CD14-positive monocyte (primary cell): ENCODE results near the gene BCL2A1. TPM values are rescaled to one million over a fixed set of nuclear protein-coding genes. Genes with fewer than 3 reads are reported as not detected.
A peak's percentile ranks its signal among the peaks of the same experiment; 100 is the strongest.

Experiments
- DNase-seq, 3 donors: peaks; one replicate each; pipeline ENCODE4 v3.0.0-alpha.2; 2011 to 2022
- H2AFZ ChIP-seq: 2 replicates; pipeline ENCODE4 v1.6.0; 2012; ENCODE audit warnings: mild to moderate bottlenecking, low read depth, low read length, inconsistent platforms; ENCODE audit not compliant: insufficient read depth, poor library complexity, severe bottlenecking
- H3K27ac ChIP-seq, 2 donors: 1 replicate in 1 of 2; 2 replicates in 1 of 2; pipeline ENCODE4 v1.5.1; 2012 to 2013; ENCODE audit warnings: low read length in 2 of 2, control low read depth in 1 of 2, inconsistent platforms in 1 of 2, low read depth in 1 of 2, mild to moderate bottlenecking in 1 of 2
- H3K27me3 ChIP-seq, 2 donors: one replicate each; pipeline versions ENCODE4 v1.6.0 to v1.6.1; 2011 to 2013; ENCODE audit warnings: low read length in 2 of 2; ENCODE audit not compliant: control insufficient read depth in 2 of 2, insufficient read depth in 2 of 2
- H3K36me3 ChIP-seq, 2 donors: replicated peaks in 1 of 2; 1 replicate in 1 of 2; 2 replicates in 1 of 2; pipeline versions ENCODE4 v1.5.1 to v1.6.1; 2012 to 2013; ENCODE audit warnings: low read length in 2 of 2, control low read depth in 1 of 2, inconsistent platforms in 1 of 2, mild to moderate bottlenecking in 1 of 2; ENCODE audit not compliant: insufficient read depth in 2 of 2, control insufficient read depth in 1 of 2
- H3K4me1 ChIP-seq, 2 donors: 1 replicate in 1 of 2; 2 replicates in 1 of 2; pipeline versions ENCODE4 v1.5.1 to v1.6.1; 2012 to 2013; ENCODE audit warnings: low read length in 2 of 2, control low read depth in 1 of 2, inconsistent platforms in 1 of 2, mild to moderate bottlenecking in 1 of 2, moderate library complexity in 1 of 2; ENCODE audit not compliant: insufficient read depth in 2 of 2, control insufficient read depth in 1 of 2
- H3K4me2 ChIP-seq: replicated peaks from 2 replicates; pipeline ENCODE3; 2012; ENCODE audit warnings: low read length, moderate library complexity, mild to moderate bottlenecking; ENCODE audit not compliant: poor library complexity, severe bottlenecking; ENCODE audit errors: extremely low read depth
- H3K4me3 ChIP-seq, 3 experiments: fragments of 200-600 bp in 1 of 3; sonication (generic) in 1 of 3; replicated peaks in 1 of 3; 1 replicate in 2 of 3; 2 replicates in 1 of 3; pipeline ENCODE4 v1.5.1; 2011 to 2013; ENCODE audit warnings: low read length in 3 of 3, mild to moderate bottlenecking in 3 of 3, control low read depth in 2 of 3, low read depth in 2 of 3, inconsistent platforms in 1 of 3, moderate library complexity in 1 of 3
- H3K79me2 ChIP-seq: 2 replicates; pipeline ENCODE4 v1.6.0; 2012; ENCODE audit warnings: mild to moderate bottlenecking, control low read depth, inconsistent platforms, low read length, moderate library complexity; ENCODE audit not compliant: insufficient read depth
- H3K9ac ChIP-seq: 2 replicates; pipeline ENCODE4 v1.6.0; 2017; ENCODE audit warnings: low read length, mild to moderate bottlenecking; ENCODE audit not compliant: insufficient read depth, poor library complexity, severe bottlenecking
- H3K9me3 ChIP-seq, 2 donors: replicated peaks in 1 of 2; 1 replicate in 1 of 2; 2 replicates in 1 of 2; pipeline versions ENCODE4 v1.5.1 to v1.6.1; 2012 to 2013; ENCODE audit warnings: low read length in 2 of 2, control low read depth in 1 of 2; ENCODE audit not compliant: control insufficient read depth in 1 of 2, insufficient read depth in 1 of 2
- H4K20me1 ChIP-seq: 2 replicates; pipeline ENCODE4 v1.6.0; 2012; ENCODE audit warnings: mild to moderate bottlenecking, low read length, control low read depth, moderate library complexity; ENCODE audit not compliant: insufficient read depth
- H3K27ac Mint-ChIP-seq, 7 donors: one replicate each; pipeline ENCODE4 v1.8.0; 2020; ENCODE audit warnings: mild to moderate bottlenecking in 7 of 7, mixed read lengths in 7 of 7, moderate library complexity in 6 of 7, inconsistent platforms in 2 of 7
- H3K27me3 Mint-ChIP-seq, 3 donors: one replicate each; pipeline ENCODE4 v1.8.0; 2021 to 2022; ENCODE audit warnings: low read depth in 3 of 3, mild to moderate bottlenecking in 3 of 3, mixed read lengths in 3 of 3, moderate library complexity in 3 of 3, inconsistent platforms in 1 of 3
- H3K36me3 Mint-ChIP-seq, 2 donors: one replicate each; pipeline ENCODE4 v1.8.0; 2020; ENCODE audit warnings: mixed read lengths in 2 of 2, inconsistent platforms in 1 of 2, mild to moderate bottlenecking in 1 of 2
- H3K4me1 Mint-ChIP-seq: one replicate; pipeline ENCODE4 v1.8.0; 2020; ENCODE audit warnings: mild to moderate bottlenecking, mixed read lengths
- H3K4me3 Mint-ChIP-seq, 2 donors: one replicate each; pipeline ENCODE4 v1.8.0; 2020; ENCODE audit warnings: mild to moderate bottlenecking in 2 of 2, mixed read lengths in 2 of 2, moderate library complexity in 1 of 2
- H3K9me3 Mint-ChIP-seq, 7 donors: one replicate each; pipeline ENCODE4 v1.8.0; 2020 to 2022; ENCODE audit warnings: mixed read lengths in 7 of 7, mild to moderate bottlenecking in 6 of 7, moderate library complexity in 6 of 7, inconsistent platforms in 2 of 7
- CTCF ChIP-seq: fragments of 200-600 bp; IDR thresholded peaks from one replicate; pipeline ENCODE4 v1.8.0; 2022; ENCODE audit warnings: antibody characterized with exemption, mild to moderate bottlenecking
- WGBS: methylation state at CpG from one replicate; pipeline ENCODE4 v1.1.5; 2013; ENCODE audit warnings: missing lambda C conversion rate; ENCODE audit not compliant: insufficient coverage; 5-methylcytosine and 5-hydroxymethylcytosine counted together
- intact Hi-C, 2 donors: fragments of 100-400 bp; cut with micrococcal nuclease; formaldehyde crosslinking; loops; one replicate each; pipeline versions ENCODE4 v1.15.0 to v1.15.1; 2023
- polyA plus RNA-seq, 3 donors: library from polyadenylated mRNA; depleted of rRNA in 1 of 3; unstranded in 2 of 3; stranded (reverse) in 1 of 3; fragments of 300-500 nt in 2 of 3; fragments of >200 nt in 1 of 3; fragmentation: Illumina TruSeq in 2 of 3; gene quantifications; 1 replicate in 2 of 3; 2 replicates in 1 of 3; pipeline ENCODE4 v1.2.3, GENCODE V29; 2012 to 2021

Gene BCL2A1
- polyA plus RNA-seq, 3 donors = 277 to 465 (median 350) TPM

GRCh38 chr15:79990997-79991334 lies 20.0 kb upstream of the BCL2A1 start:
- Mint-ChIP-seq H3K27ac (peak overlapping the region in 6 of 7 donors; percentile 18 to 95 (median 90)), H3K36me3 (peaks cover 0 to 3% of the 10 kb centered on the region in 2 donors), H3K27me3 (peaks cover 0 to 1% (median 0%) of the 10 kb centered on the region in 3 donors), H3K4me3 (no peak overlapping the region), H3K4me1 (peaks cover 49% of the 10 kb centered on the region), H3K9me3 (peaks cover 0 to 3% (median 0%) of the 10 kb centered on the region in 7 donors)
- no peak for TF ChIP-seq CTCF
- Histone ChIP-seq H3K4me2 (no peak overlapping the region), H3K36me3 (no peaks in the 10 kb centered on the region), H3K9ac (no peak overlapping the region), H4K20me1 (no peaks in the 10 kb centered on the region), H3K4me1 (peaks cover 35 to 41% of the 10 kb centered on the region in 2 donors), H3K27ac (peak overlapping the region; percentile 77), H3K27me3 (no peaks in the 10 kb centered on the region), H3K79me2 (no peaks in the 10 kb centered on the region), H3K9me3 (no peaks in the 10 kb centered on the region), H2AFZ (no peak overlapping the region), H3K4me3 (peak overlapping the region in 1 of 3 experiments; percentile 2)
- WGBS = 97% methylated on average over 4 of the region's 8 CpGs
- intact Hi-C loops = loop anchor here (5.0 to 10.0 kb wide), 3 partner anchors 39 to 94 kb away; partner anchors contain the start of gene MTHFS (in 1 of the 2)
- no peak for DNase-seq

GRCh38 chr15:79990280-79990996 lies 19.4 kb upstream of the BCL2A1 start:
- H3K36me3 Mint-ChIP-seq = peaks cover 0 to 3% of the 10 kb centered on the region in 2 donors
- Histone ChIP-seq H3K27me3 (no peaks in the 10 kb centered on the region), H3K27ac (peak overlapping the region; percentile 77), H3K4me1 (peaks cover 35 to 41% of the 10 kb centered on the region in 2 donors), H3K79me2 (no peaks in the 10 kb centered on the region), H3K4me3 (peak overlapping the region in 1 of 3 experiments; percentile 39), H3K9ac (no peak overlapping the region), H2AFZ (no peak overlapping the region), H3K36me3 (no peaks in the 10 kb centered on the region), H3K9me3 (no peaks in the 10 kb centered on the region), H3K4me2 (peak overlapping the region; percentile 35), H4K20me1 (no peaks in the 10 kb centered on the region)
- peaks cover 0 to 1% (median 0%) of the 10 kb centered on the region in 3 donors for H3K27me3 Mint-ChIP-seq
- H3K9me3 Mint-ChIP-seq = peaks cover 0 to 3% (median 0%) of the 10 kb centered on the region in 7 donors
- intact Hi-C loops = loop anchor here (5.0 to 10.0 kb wide), 3 partner anchors 38 to 93 kb away; partner anchors contain the start of gene MTHFS (in 1 of the 2)
- peaks cover 49% of the 10 kb centered on the region for H3K4me1 Mint-ChIP-seq
- H3K27ac Mint-ChIP-seq = peak overlapping the region; percentile 87 to 95 (median 91)
- peak overlapping the region; percentile 3 to 41 for H3K4me3 Mint-ChIP-seq
- WGBS = 87% methylated on average over 2 of the region's 8 CpGs
- peak in 1 of 3 donors; percentile 85 for DNase-seq
- no peak for TF ChIP-seq CTCF
